A549 treated with AZD9567 at 1 μM for 4 hours (cell line): ENCODE measurements around the gene ATF6. TPM values are rescaled to one million over a fixed set of nuclear protein-coding genes. Genes with fewer than 3 reads are reported as not detected.

ENCODE experiments used
- total RNA-seq: library from RNA; stranded (reverse); fragments of 200-300 nt; extraction: Qiagen RNA extraction; gene quantifications from 5 replicates; pipeline ENCODE4 v1.2.3, GENCODE V29; 2022; ENCODE audit not compliant: insufficient read depth

Gene ATF6, protein sequence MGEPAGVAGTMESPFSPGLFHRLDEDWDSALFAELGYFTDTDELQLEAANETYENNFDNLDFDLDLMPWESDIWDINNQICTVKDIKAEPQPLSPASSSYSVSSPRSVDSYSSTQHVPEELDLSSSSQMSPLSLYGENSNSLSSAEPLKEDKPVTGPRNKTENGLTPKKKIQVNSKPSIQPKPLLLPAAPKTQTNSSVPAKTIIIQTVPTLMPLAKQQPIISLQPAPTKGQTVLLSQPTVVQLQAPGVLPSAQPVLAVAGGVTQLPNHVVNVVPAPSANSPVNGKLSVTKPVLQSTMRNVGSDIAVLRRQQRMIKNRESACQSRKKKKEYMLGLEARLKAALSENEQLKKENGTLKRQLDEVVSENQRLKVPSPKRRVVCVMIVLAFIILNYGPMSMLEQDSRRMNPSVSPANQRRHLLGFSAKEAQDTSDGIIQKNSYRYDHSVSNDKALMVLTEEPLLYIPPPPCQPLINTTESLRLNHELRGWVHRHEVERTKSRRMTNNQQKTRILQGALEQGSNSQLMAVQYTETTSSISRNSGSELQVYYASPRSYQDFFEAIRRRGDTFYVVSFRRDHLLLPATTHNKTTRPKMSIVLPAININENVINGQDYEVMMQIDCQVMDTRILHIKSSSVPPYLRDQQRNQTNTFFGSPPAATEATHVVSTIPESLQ
- 12.3 to 21.4 TPM (median 13.5 TPM) in 5 replicates for total RNA-seq

DNA sequence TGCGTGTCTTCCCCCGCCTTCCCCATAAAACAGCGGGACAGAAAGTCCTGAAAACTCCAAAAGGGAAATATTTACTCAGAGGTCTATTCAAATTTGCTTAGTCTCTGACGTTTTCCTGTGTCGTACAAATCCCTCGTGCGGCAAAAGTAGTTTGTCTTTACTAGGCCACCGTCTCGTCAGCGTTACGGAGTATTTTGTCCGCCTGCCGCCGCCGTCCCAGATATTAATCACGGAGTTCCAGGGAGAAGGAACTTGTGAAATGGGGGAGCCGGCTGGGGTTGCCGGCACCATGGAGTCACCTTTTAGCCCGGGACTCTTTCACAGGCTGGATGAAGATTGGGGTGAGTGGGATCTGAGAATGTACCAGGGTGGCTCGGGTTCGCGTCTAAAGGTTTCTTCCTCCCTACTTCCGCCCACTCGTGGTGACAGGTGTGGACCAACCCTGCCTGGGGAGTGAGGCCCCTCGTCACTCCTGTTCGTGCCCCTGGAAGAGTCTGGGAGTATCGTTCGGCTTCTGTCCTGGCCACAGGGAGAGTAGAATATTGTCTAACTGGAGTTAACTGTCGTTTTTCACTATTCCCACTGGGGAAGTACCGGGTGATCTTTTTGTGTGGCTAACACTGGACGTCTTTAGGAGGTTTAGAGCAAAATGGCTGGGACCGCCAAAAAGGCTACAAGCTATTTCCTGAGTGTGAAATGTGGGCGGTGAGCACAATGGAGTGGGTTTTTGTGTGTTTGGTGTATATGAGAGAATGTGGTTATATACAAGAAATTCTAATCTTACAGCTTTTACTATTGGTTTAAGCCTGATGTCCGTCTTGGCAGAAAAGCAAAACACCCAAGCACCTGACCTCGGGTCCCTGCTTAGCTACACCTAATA is at the start of gene ATF6:
Gene ATF6 (plus strand): TSS at position 219 of the 880 bp plus-strand sequence. CDS start 41 bp downstream, at position 260.

DNA sequence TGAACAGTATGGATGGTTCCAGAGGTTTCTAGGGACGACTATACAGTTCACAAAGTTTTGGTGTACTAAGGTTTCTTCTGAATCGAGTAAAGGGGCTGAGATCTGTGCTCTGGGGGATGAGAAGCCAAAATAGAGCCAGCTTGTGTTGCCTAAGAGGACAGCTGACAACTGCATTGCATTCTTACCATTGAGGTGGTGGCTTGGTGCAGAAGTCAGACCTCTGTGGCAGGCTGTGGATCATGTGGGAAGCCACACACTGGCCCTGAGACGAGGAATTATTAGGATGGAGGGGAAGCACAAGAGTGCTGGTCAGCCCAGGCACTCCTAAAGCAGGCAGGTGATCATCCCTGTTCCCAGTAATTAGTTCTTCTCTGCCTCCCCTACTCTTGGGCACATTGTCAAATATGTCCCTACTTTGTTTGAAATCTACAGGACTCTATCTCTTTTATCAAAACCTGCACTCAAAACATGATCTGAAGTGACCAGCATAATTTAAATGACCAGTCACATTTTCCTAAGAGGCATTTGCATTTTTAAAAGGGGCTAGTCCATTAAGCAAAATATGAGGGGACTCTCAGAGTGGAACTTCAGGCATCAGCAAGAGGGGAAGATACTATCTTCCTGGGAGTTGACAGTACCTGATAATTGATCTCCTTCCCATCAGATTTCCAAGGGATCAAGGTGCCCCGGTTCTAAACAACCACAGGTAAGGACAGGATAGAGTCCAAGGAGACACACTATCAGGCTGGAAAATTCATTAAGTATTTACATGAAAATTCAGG is 45.0 kb upstream of the ATF6 start, which contains the start of gene FCRLB:
Gene FCRLB (plus strand): TSS at position 589 of the 782 bp plus-strand sequence. CDS start 1,129 bp downstream, outside the sequence.

DNA sequence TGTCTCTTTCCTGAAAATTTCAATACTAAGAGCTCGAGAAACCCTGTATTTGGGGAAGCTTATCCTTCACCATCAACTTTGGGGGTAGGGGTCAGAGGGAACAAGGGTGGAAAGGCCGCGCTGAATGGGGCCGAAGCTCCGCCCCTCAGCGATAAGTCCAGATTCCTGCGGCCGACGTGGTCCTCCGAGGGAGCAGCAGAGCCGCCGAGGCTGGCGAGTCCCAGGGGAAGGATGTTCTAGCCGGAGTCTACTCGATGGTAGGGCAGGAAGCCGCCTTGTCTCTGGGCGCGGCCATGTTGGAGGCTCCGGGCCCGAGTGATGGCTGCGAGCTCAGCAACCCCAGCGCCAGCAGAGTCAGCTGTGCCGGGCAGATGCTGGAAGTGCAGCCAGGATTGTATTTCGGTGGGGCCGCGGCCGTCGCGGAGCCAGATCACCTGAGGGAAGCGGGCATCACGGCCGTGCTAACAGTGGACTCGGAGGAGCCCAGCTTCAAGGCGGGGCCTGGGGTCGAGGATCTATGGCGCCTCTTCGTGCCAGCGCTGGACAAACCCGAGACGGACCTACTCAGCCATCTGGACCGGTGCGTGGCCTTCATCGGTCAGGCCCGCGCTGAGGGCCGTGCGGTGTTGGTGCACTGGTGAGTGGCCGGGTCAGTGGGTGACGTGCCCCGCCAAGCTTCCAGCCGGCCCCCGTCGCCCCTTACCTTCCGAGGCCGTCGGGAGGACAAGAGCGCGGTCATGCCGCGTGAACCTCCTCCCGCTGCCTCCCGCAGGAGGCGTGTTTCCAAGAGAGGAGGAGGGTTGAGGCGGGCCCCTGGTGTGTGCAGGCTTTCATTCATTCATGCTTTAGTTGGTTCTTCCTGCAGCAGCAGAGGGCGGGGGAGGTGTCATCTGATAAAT is 16.4 kb upstream of the ATF6 start, which contains the start of gene DUSP12:
Gene DUSP12 (plus strand): TSS at position 278 of the 899 bp plus-strand sequence. CDS start 16 bp downstream, at position 294.

Other genes with a start within 250 kb of the ATF6 start
- gene HSPA6, start 241.8 kb upstream of the ATF6 start, total RNA-seq: 1.1 to 7.6 TPM (median 1.7 TPM) in 5 replicates
- not detected in 5 replicates for gene FCGR3A, start 216.5 kb upstream of the ATF6 start, total RNA-seq
- not detected in 5 replicates for gene FCGR3B, start 135.1 kb upstream of the ATF6 start, total RNA-seq
- gene FCGR2B, start 103.2 kb upstream of the ATF6 start, total RNA-seq: not detected in 5 replicates
- 0.05 to 2.9 TPM in 2 of 5 replicates, not detected in the others for gene FCRLA, start 59.1 kb upstream of the ATF6 start, total RNA-seq
- 1.2 to 1.8 TPM (median 1.6 TPM) in 4 of 5 replicates, not detected in the other for gene FCRLB, start 44.8 kb upstream of the ATF6 start, total RNA-seq
- 46.6 to 72.7 TPM (median 48.4 TPM) in 5 replicates for gene DUSP12, start 16.5 kb upstream of the ATF6 start, total RNA-seq